Measurements from ENCODE around the gene GMDS. TPM values are rescaled to one million over a fixed set of nuclear protein-coding genes. Genes with fewer than 3 reads are reported as not detected.

GMDS gene
- total RNA-seq, 2 experiments from 2014 or later = 36.6 to 42.8 TPM

DNA sequence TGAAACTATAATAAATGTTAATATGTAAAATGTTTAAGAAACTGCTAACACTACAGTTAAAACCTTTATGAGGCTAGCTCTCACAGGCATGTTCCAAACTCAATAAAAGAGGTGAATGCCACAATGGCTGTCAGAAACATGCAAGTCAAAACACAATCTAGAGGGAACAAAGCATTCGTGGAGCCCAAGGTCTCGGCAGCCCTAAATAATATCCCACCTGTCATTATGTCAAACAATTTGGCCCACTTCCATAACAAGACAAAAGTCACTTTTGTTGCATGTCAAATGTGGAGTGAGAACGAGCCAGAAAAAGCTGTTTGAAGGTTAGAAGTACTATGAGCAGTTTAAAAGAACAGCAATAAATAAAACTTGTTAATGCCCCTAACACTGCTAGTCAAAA, 181.9 kb downstream of the GMDS start:
- intact Hi-C loops (cut with micrococcal nuclease) = no loop called here
- H3K27ac Mint-ChIP-seq = no peak overlapping the region
- ATAC-seq (no peak), DNase-seq (no peak)
- no peaks in the 10 kb centered on the region for H3K27me3 Mint-ChIP-seq
- H3K4me3 Mint-ChIP-seq = no peak overlapping the region
- CTCF ChIA-PET = no interaction called here
- H3K4me1 Mint-ChIP-seq (ENCODE audit: low read depth) = peaks cover 3% of the 10 kb centered on the region
- TF ChIP-seq, protein P1, sequence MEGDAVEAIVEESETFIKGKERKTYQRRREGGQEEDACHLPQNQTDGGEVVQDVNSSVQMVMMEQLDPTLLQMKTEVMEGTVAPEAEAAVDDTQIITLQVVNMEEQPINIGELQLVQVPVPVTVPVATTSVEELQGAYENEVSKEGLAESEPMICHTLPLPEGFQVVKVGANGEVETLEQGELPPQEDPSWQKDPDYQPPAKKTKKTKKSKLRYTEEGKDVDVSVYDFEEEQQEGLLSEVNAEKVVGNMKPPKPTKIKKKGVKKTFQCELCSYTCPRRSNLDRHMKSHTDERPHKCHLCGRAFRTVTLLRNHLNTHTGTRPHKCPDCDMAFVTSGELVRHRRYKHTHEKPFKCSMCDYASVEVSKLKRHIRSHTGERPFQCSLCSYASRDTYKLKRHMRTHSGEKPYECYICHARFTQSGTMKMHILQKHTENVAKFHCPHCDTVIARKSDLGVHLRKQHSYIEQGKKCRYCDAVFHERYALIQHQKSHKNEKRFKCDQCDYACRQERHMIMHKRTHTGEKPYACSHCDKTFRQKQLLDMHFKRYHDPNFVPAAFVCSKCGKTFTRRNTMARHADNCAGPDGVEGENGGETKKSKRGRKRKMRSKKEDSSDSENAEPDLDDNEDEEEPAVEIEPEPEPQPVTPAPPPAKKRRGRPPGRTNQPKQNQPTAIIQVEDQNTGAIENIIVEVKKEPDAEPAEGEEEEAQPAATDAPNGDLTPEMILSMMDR (IDR thresholded peaks at IDR 0.05) = no peak
- POLR2A ChIA-PET = no interaction called here
- peaks cover 8% of the 10 kb centered on the region for H3K36me3 Mint-ChIP-seq (ENCODE audit: low read depth)
- peaks cover 5% of the 10 kb centered on the region for H3K9me3 Mint-ChIP-seq

DNA sequence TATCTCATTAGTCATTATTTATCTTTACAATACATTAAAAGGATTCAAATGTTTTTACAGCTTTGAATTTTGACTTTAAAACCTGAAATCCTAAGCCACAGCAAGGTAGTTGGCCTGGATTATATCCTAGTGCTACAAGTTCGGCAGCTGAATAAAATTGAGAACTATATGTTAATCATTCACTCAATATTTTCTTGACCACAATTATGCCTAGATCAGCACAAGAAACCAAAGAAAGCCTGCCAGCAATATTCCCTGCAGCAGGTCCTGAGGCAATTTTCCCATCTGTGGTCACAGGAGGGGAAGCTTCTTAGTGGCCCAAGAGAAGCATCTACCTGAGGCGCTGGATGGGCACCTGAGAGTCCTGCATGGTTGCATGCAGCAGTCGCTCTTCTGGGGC, 183.5 kb downstream of the GMDS start:
- intact Hi-C loops (cut with micrococcal nuclease) = no loop called here
- ATAC-seq (no peak), DNase-seq (no peak)
- TF ChIP-seq, protein P1 (IDR thresholded peaks at IDR 0.05) = no peak
- H3K4me1 Mint-ChIP-seq (ENCODE audit: low read depth) = peaks cover 6% of the 10 kb centered on the region
- no peaks in the 10 kb centered on the region for H3K27me3 Mint-ChIP-seq
- H3K27ac Mint-ChIP-seq = no peak overlapping the region
- ChIA-PET CTCF (no interaction called here), POLR2A (interaction anchor here (1.4 kb wide), 1 partner anchor 360 kb away, joined by 3 read pairs; no protein-coding TSS in a partner anchor)
- H3K36me3 Mint-ChIP-seq (ENCODE audit: low read depth) = peaks cover 13% of the 10 kb centered on the region
- H3K4me3 Mint-ChIP-seq = no peak overlapping the region
- H3K9me3 Mint-ChIP-seq = peaks cover 5% of the 10 kb centered on the region

DNA sequence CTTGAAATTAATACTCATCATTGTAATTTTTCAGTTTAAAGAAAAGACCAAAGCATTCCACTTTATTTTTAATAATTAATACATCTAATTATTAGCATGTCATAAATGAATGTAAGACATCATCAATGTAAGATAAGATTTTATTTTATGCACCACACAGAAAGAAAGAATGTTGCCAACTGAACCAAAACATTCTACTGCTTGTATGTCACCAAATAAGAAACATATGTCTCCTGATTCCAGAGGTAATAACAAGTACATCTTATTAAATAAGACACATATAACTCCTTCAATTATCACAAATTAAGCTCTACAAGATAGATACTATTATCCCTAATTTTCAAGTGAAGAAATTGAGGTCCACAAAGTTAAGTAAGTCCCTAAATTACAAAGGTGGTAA, 189.5 kb downstream of the GMDS start:
- intact Hi-C loops (cut with micrococcal nuclease) = no loop called here
- TF ChIP-seq, protein P1 (IDR thresholded peaks at IDR 0.05) = no peak
- POLR2A ChIA-PET = no interaction called here
- no peak overlapping the region for H3K4me3 Mint-ChIP-seq
- peaks cover 12% of the 10 kb centered on the region for H3K36me3 Mint-ChIP-seq (ENCODE audit: low read depth)
- no peak for DNase-seq
- no peak overlapping the region for H3K27ac Mint-ChIP-seq
- H3K27me3 Mint-ChIP-seq = no peaks in the 10 kb centered on the region
- CTCF ChIA-PET = no interaction called here
- H3K9me3 Mint-ChIP-seq = peaks cover 2% of the 10 kb centered on the region
- no peak for ATAC-seq
- peaks cover 8% of the 10 kb centered on the region for H3K4me1 Mint-ChIP-seq (ENCODE audit: low read depth)

DNA sequence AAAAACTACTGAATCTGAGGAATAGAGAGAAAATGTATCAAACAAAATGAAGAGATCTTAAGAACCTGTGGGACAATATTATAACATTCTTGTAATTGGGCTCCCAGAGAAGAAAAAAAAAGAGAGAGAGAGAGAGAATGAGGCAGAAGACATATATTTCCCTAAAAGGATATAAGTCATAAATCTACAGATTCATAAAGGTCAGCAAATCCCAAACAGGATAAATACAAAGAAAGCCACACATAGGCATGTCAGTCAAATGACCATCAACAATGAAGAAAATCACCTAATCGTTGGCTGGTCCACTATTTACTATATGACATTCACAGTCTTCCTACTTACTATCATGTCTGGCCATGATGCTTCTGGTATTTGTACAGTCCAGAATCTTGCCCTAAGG, 190.3 kb downstream of the GMDS start:
- peaks cover 10% of the 10 kb centered on the region for H3K36me3 Mint-ChIP-seq (ENCODE audit: low read depth)
- H3K4me1 Mint-ChIP-seq (ENCODE audit: low read depth) = peaks cover 8% of the 10 kb centered on the region
- ChIA-PET CTCF (no interaction called here), POLR2A (no interaction called here)
- intact Hi-C loops (cut with micrococcal nuclease) = no loop called here
- H3K27me3 Mint-ChIP-seq = no peaks in the 10 kb centered on the region
- H3K27ac Mint-ChIP-seq = no peak overlapping the region
- no peak overlapping the region for H3K4me3 Mint-ChIP-seq
- TF ChIP-seq, protein P1 (IDR thresholded peaks at IDR 0.05) = no peak
- DNase-seq = no peak
- no peaks in the 10 kb centered on the region for H3K9me3 Mint-ChIP-seq
- ATAC-seq = no peak

DNA sequence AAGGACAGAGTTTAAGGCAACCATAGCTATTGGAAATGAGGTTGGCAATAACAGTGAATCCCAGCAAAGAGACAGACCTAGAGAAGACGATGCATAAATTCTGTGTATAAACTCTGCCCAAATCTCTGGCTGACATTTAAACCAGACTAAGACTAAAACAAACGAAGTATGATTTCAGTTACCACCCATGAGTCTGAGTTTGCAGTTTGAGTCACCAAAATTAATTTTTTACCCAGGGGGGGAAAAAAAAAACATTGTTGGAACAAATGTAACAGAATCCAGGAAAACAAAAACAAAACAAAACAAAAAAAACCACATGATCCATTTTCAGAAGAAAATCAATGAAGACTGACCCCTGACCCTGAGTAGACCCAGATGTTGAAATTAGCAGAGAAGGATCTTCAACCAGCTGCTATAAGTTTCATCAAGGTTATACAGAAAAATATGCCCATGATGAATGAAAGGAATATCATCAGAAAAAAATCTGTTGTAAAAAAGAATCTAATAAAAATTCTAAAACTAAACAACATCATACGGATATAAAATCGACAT, 190.8 kb downstream of the GMDS start:
- ChIA-PET POLR2A (no interaction called here), CTCF (no interaction called here)
- DNase-seq (no peak), ATAC-seq (no peak)
- Mint-ChIP-seq H3K36me3 (ENCODE audit: low read depth) (peaks cover 13% of the 10 kb centered on the region), H3K27me3 (no peaks in the 10 kb centered on the region), H3K4me3 (no peak overlapping the region), H3K9me3 (no peaks in the 10 kb centered on the region), H3K4me1 (ENCODE audit: low read depth) (peaks cover 8% of the 10 kb centered on the region), H3K27ac (no peak overlapping the region)
- intact Hi-C loops (cut with micrococcal nuclease) = no loop called here
- TF ChIP-seq, protein P1 (IDR thresholded peaks at IDR 0.05) = no peak
